HepG2 (cell line): ENCODE results near the gene DAAM1. TPM values are rescaled to one million over a fixed set of nuclear protein-coding genes. Genes with fewer than 3 reads are reported as not detected.

Experiments used
- FOXJ3 ChIP-seq: sonication (generic); formaldehyde crosslinking; IDR thresholded peaks from 2 replicates; pipeline ENCODE4 v1.4.0; 2020; ENCODE audit warnings: missing genetic modification reagents, mild to moderate bottlenecking, borderline replicate concordance
- FOXO4 ChIP-seq: sonication (generic); formaldehyde crosslinking; conservative IDR thresholded peaks from 2 replicates; pipeline ENCODE4 v1.8.1; 2023; ENCODE audit warnings: missing genetic modification reagents
- GLMP ChIP-seq: sonication (generic); formaldehyde crosslinking; IDR thresholded peaks from 2 replicates; pipeline ENCODE4 v1.9.0; 2021; ENCODE audit warnings: missing genetic modification reagents, mild to moderate bottlenecking, borderline replicate concordance
- HDAC2 ChIP-seq: sonication (generic); formaldehyde crosslinking; IDR thresholded peaks from 2 replicates; pipeline ENCODE4 v1.4.0; 2020; ENCODE audit warnings: missing genetic modification reagents
- ISX ChIP-seq: sonication (generic); formaldehyde crosslinking; conservative IDR thresholded peaks from 2 replicates; pipeline ENCODE4 v1.5.0; 2020; ENCODE audit warnings: missing genetic modification reagents
- PBX3 ChIP-seq: sonication (generic); formaldehyde crosslinking; IDR thresholded peaks from 2 replicates; pipeline ENCODE4 v1.8.1; 2023; ENCODE audit warnings: missing genetic modification reagents, inconsistent platforms, borderline replicate concordance
- PHF21A ChIP-seq: sonication (generic); formaldehyde crosslinking; IDR thresholded peaks from 2 replicates; pipeline ENCODE4 v1.5.0; 2020; ENCODE audit warnings: mild to moderate bottlenecking, missing genetic modification reagents
- RAD21 ChIP-seq: fragments of 450-650 bp; formaldehyde crosslinking; IDR thresholded peaks from 2 replicates; pipeline ENCODE4 v1.5.0; 2020; ENCODE audit warnings: mild to moderate bottlenecking
- TBP ChIP-seq: sonication (generic); formaldehyde crosslinking; IDR thresholded peaks from 2 replicates; pipeline ENCODE4 v1.5.0; 2020; ENCODE audit warnings: missing genetic modification reagents
- ZBTB14 ChIP-seq: sonication (generic); formaldehyde crosslinking; IDR thresholded peaks from 2 replicates; pipeline ENCODE4 v1.4.0; 2020; ENCODE audit warnings: missing genetic modification reagents
- ZBTB44 ChIP-seq: sonication (generic); formaldehyde crosslinking; IDR thresholded peaks from 2 replicates; pipeline ENCODE4 v1.4.0; 2020; ENCODE audit warnings: missing genetic modification reagents
- ZKSCAN1 ChIP-seq: fragments of 150-350 bp; IDR thresholded peaks from 2 replicates; pipeline ENCODE4 v1.6.1; 2014; ENCODE audit warnings: low read length
- ZKSCAN5 ChIP-seq: sonication (generic); formaldehyde crosslinking; IDR thresholded peaks from 2 replicates; pipeline ENCODE4 v1.5.1; 2020; ENCODE audit warnings: mild to moderate bottlenecking, missing genetic modification reagents
- ZNF281 ChIP-seq: sonication (generic); formaldehyde crosslinking; IDR thresholded peaks from 2 replicates; pipeline ENCODE4 v1.4.0; 2020; ENCODE audit warnings: missing genetic modification reagents, borderline replicate concordance
- ZNF333 ChIP-seq: sonication (generic); formaldehyde crosslinking; IDR thresholded peaks from 2 replicates; pipeline ENCODE4 v1.4.0; 2020; ENCODE audit warnings: mild to moderate bottlenecking, missing genetic modification reagents, borderline replicate concordance
- ZNF468 ChIP-seq: sonication (generic); formaldehyde crosslinking; IDR thresholded peaks from 2 replicates; pipeline ENCODE4 v1.8.0; 2022; ENCODE audit warnings: mild to moderate bottlenecking, moderate library complexity, missing genetic modification reagents
- ZNF589 ChIP-seq: sonication (generic); formaldehyde crosslinking; conservative IDR thresholded peaks from 2 replicates; pipeline ENCODE4 v1.8.0; 2022; ENCODE audit warnings: mild to moderate bottlenecking, moderate library complexity, missing genetic modification reagents
- ZNF619 ChIP-seq: sonication (generic); formaldehyde crosslinking; IDR thresholded peaks from 2 replicates; pipeline ENCODE4 v1.4.0; 2020; ENCODE audit warnings: mild to moderate bottlenecking, missing genetic modification reagents
- ZNF784 ChIP-seq: sonication (generic); formaldehyde crosslinking; IDR thresholded peaks from 2 replicates; pipeline ENCODE4 v1.5.1; 2020; ENCODE audit warnings: missing genetic modification reagents, mild to moderate bottlenecking, borderline replicate concordance
- ZNF790 ChIP-seq: sonication (generic); formaldehyde crosslinking; IDR thresholded peaks from 2 replicates; pipeline ENCODE4 v1.8.0; 2022; ENCODE audit warnings: missing genetic modification reagents, mild to moderate bottlenecking, borderline replicate concordance
- polyA plus RNA-seq, 8 experiments: library from polyadenylated mRNA; depleted of rRNA in 3 of 8; stranded (reverse) in 7 of 8; unstranded in 1 of 8; fragments of >200 nt; fragmentation: Illumina TruSeq in 4 of 8; extraction: Trizol in 4 of 8; gene quantifications; 2 replicates each; pipeline versions ENCODE4 v1.2.1 to v1.2.3, GENCODE V29; 2011 to 2016; ENCODE audit warnings: low read depth in 4 of 8, missing spikeins in 1 of 8, mixed read lengths in 1 of 8; ENCODE audit not compliant: insufficient read depth in 1 of 8
- total RNA-seq, 5 experiments: library from RNA; depleted of rRNA; stranded (reverse); fragments of >200 nt; fragmentation: Illumina TruSeq; extraction: Trizol; gene quantifications; 2 replicates each; pipeline ENCODE4 v1.2.3, GENCODE V29; 2016; ENCODE audit warnings: low read depth in 1 of 5

The DAAM1 gene
- total and polyA plus RNA-seq, 2 of the 13 experiments (the other 11 are each of a cell fraction or from before 2014, with no cell fraction given) = 10.9 to 24.5 TPM

- no peak for TF ChIP-seq ZBTB44 (CRISPR knock-in tag)
- TF ChIP-seq GLMP = no peak
- TF ChIP-seq PBX3 (CRISPR knock-in tag) = no peak
- TF ChIP-seq ZNF333 (CRISPR knock-in tag) = no peak
- TF ChIP-seq ZKSCAN5 (CRISPR knock-in tag) = no peak
- no peak for TF ChIP-seq ZNF790 (CRISPR knock-in tag)
- TF ChIP-seq ZNF468 = no peak
- no peak for TF ChIP-seq ZKSCAN1
- no peak for TF ChIP-seq FOXO4 (CRISPR knock-in tag)
- no peak for TF ChIP-seq TBP
- no peak for TF ChIP-seq ZNF589 (CRISPR knock-in tag)
- no peak for TF ChIP-seq ZNF784
- TF ChIP-seq HDAC2 = peak; percentile 62; the same call in 1 of the 2 replicates
- no peak for TF ChIP-seq PHF21A (CRISPR knock-in tag)
- no peak for TF ChIP-seq ZNF619 (CRISPR knock-in tag)
- TF ChIP-seq ZBTB14 (CRISPR knock-in tag) = no peak
- TF ChIP-seq RAD21 (CRISPR knock-in tag) = no peak
- TF ChIP-seq FOXJ3 (CRISPR knock-in tag) = peak; percentile 48; the same call in 1 of the 2 replicates
- no peak for TF ChIP-seq ZNF281 (CRISPR knock-in tag)
- TF ChIP-seq ISX (CRISPR knock-in tag) = no peak
Measured at GRCh38 chr14:59301354-59301753, 112.9 kb downstream of the DAAM1 start (continued).
